Measurements from ENCODE around the gene FABP6. TPM values are rescaled to one million over a fixed set of nuclear protein-coding genes. Genes with fewer than 3 reads are reported as not detected.

The FABP6 gene
- total RNA-seq, 1 experiment from 2014 or later = not detected

- H3K9ac ChIP-seq (ENCODE audit: low read length) = no peak overlapping the region
- H3K9me3 ChIP-seq (ENCODE audit: low read length) = no peaks in the 10 kb centered on the region
- H3K9me2 ChIP-seq (replicated peaks; ENCODE audit: low read length) = no peaks in the 10 kb centered on the region
- TF ChIP-seq EZH2 (IDR thresholded peaks at IDR 0.05; ENCODE audit: low read length, unreplicated experiment) = no peak
- TF ChIP-seq CTCF (conservative IDR thresholded peaks at IDR 0.05; ENCODE audit: low read depth, low read length) = no peak
- no peak for TF ChIP-seq EZH2phosphoT487 (IDR thresholded peaks at IDR 0.05; ENCODE audit: borderline replicate concordance, low read length)
- no peaks in the 10 kb centered on the region for H4K20me1 ChIP-seq (ENCODE audit: low read length)
- H3K36me3 ChIP-seq (ENCODE audit: low read depth, low read length) = no peaks in the 10 kb centered on the region
- ATAC-seq (no peak), DNase-seq (no peak)
- H3F3A ChIP-seq (ENCODE audit: low read length, unreplicated experiment) = no peaks in the 10 kb centered on the region
- H3K27ac ChIP-seq (ENCODE audit: low read length) = no peak overlapping the region
- CTCF ChIA-PET = no interaction called here
- H3K4me3 ChIP-seq (ENCODE audit: low read length) = no peak overlapping the region
- intact Hi-C loops (cut with micrococcal nuclease) = no loop called here
- no peak overlapping the region for H3K4me2 ChIP-seq (ENCODE audit: low read length)
- BruUV-seq (replicated peaks) = no TSS peak
- no peaks in the 10 kb centered on the region for H3K4me1 ChIP-seq (ENCODE audit: insufficient read depth, low read length)
- H3K79me2 ChIP-seq (ENCODE audit: low read length) = no peaks in the 10 kb centered on the region
- H3K27me3 ChIP-seq (ENCODE audit: low read length) = no peaks in the 10 kb centered on the region
- no peak overlapping the region for H2AFZ ChIP-seq (ENCODE audit: low read length)
- POLR2A ChIA-PET (ENCODE audit: unreplicated experiment) = no interaction called here
Measured at GRCh38 chr5:160252916-160253315, 23.6 kb downstream of the FABP6 start.

- Histone ChIP-seq H3K27ac (ENCODE audit: low read length) (no peak overlapping the region), H4K20me1 (ENCODE audit: low read length) (no peaks in the 10 kb centered on the region), H3K79me2 (ENCODE audit: low read length) (no peaks in the 10 kb centered on the region), H3K4me3 (ENCODE audit: low read length) (no peak overlapping the region), H3K4me2 (ENCODE audit: low read length) (no peak overlapping the region), H3F3A (ENCODE audit: low read length, unreplicated experiment) (no peaks in the 10 kb centered on the region), H3K9me2 (replicated peaks; ENCODE audit: low read length) (no peaks in the 10 kb centered on the region), H3K9ac (ENCODE audit: low read length) (no peak overlapping the region), H2AFZ (ENCODE audit: low read length) (no peak overlapping the region), H3K4me1 (ENCODE audit: insufficient read depth, low read length) (no peaks in the 10 kb centered on the region), H3K27me3 (ENCODE audit: low read length) (no peaks in the 10 kb centered on the region), H3K9me3 (ENCODE audit: low read length) (no peaks in the 10 kb centered on the region), H3K36me3 (ENCODE audit: low read depth, low read length) (no peaks in the 10 kb centered on the region)
- TF ChIP-seq CTCF (conservative IDR thresholded peaks at IDR 0.05; ENCODE audit: low read depth, low read length) (no peak), EZH2 (IDR thresholded peaks at IDR 0.05; ENCODE audit: low read length, unreplicated experiment) (no peak), EZH2phosphoT487 (IDR thresholded peaks at IDR 0.05; ENCODE audit: borderline replicate concordance, low read length) (no peak)
- no peak for ATAC-seq
- intact Hi-C loops (cut with micrococcal nuclease) = no loop called here
- ChIA-PET CTCF (no interaction called here), POLR2A (ENCODE audit: unreplicated experiment) (no interaction called here)
- no TSS peak for BruUV-seq (replicated peaks)
- no peak for DNase-seq
Measured at GRCh38 chr5:160253441-160253840, 24.1 kb downstream of the FABP6 start.

GRCh38 chr5:160254706-160255105 lies 25.4 kb downstream of the FABP6 start:
- Histone ChIP-seq H3K9me2 (replicated peaks; ENCODE audit: low read length) (no peaks in the 10 kb centered on the region), H3K4me3 (ENCODE audit: low read length) (no peak overlapping the region), H3K4me2 (ENCODE audit: low read length) (no peak overlapping the region), H3K27ac (ENCODE audit: low read length) (no peak overlapping the region), H3K9me3 (ENCODE audit: low read length) (no peaks in the 10 kb centered on the region), H3K27me3 (ENCODE audit: low read length) (no peaks in the 10 kb centered on the region), H3K9ac (ENCODE audit: low read length) (no peak overlapping the region), H3K4me1 (ENCODE audit: insufficient read depth, low read length) (no peaks in the 10 kb centered on the region), H2AFZ (ENCODE audit: low read length) (no peak overlapping the region), H3F3A (ENCODE audit: low read length, unreplicated experiment) (no peaks in the 10 kb centered on the region), H4K20me1 (ENCODE audit: low read length) (no peaks in the 10 kb centered on the region), H3K36me3 (ENCODE audit: low read depth, low read length) (no peaks in the 10 kb centered on the region), H3K79me2 (ENCODE audit: low read length) (no peaks in the 10 kb centered on the region)
- intact Hi-C loops (cut with micrococcal nuclease) = no loop called here
- DNase-seq (no peak), ATAC-seq (no peak)
- BruUV-seq (replicated peaks) = no TSS peak
- POLR2A ChIA-PET (ENCODE audit: unreplicated experiment) = no interaction called here
- TF ChIP-seq EZH2 (IDR thresholded peaks at IDR 0.05; ENCODE audit: low read length, unreplicated experiment) (no peak), CTCF (conservative IDR thresholded peaks at IDR 0.05; ENCODE audit: low read depth, low read length) (no peak), EZH2phosphoT487 (IDR thresholded peaks at IDR 0.05; ENCODE audit: borderline replicate concordance, low read length) (no peak)
- CTCF ChIA-PET = no interaction called here

Data from PC-3 (cell line).